Progenitor cell of endocrine pancreas (in vitro differentiated cells): ENCODE measurements around the gene IP6K1. TPM values are rescaled to one million over a fixed set of nuclear protein-coding genes. Genes with fewer than 3 reads are reported as not detected.

Experiments used
- DNase-seq: peaks from one replicate; pipeline ENCODE4 v3.0.0; 2021; ENCODE audit warnings: low spot score; ENCODE audit not compliant: unreplicated experiment
- H3K27ac Mint-ChIP-seq: 2 replicates; pipeline ENCODE4 v1.8.0; 2021; ENCODE audit warnings: mild to moderate bottlenecking, moderate library complexity, mixed read lengths
- H3K27me3 Mint-ChIP-seq: 2 replicates; pipeline ENCODE4 v1.8.0; 2021; ENCODE audit warnings: mixed read lengths
- H3K36me3 Mint-ChIP-seq: 2 replicates; pipeline ENCODE4 v1.8.0; 2022; ENCODE audit warnings: mixed read lengths; ENCODE audit not compliant: insufficient read depth
- H3K4me1 Mint-ChIP-seq: 2 replicates; pipeline ENCODE4 v1.8.0; 2021; ENCODE audit warnings: low read depth, mixed read lengths
- H3K4me3 Mint-ChIP-seq: 2 replicates; pipeline ENCODE4 v1.8.0; 2021; ENCODE audit warnings: low read depth, mild to moderate bottlenecking, moderate library complexity, mixed read lengths
- H3K9me3 Mint-ChIP-seq: 2 replicates; pipeline ENCODE4 v1.8.0; 2021; ENCODE audit warnings: low read depth, mixed read lengths
- total RNA-seq: library from RNA; stranded (reverse); gene quantifications from 2 replicates; pipeline ENCODE4 v1.2.1, GENCODE V29; 2021
- TF ChIP-seq, protein P1 (sequence below): fragments of 200-600 bp; sonication (generic); IDR thresholded peaks from one replicate; pipeline ENCODE4 v1.5.0; 2021; ENCODE audit warnings: antibody characterized with exemption, mild to moderate bottlenecking; ENCODE audit not compliant: unreplicated experiment

The IP6K1 gene
- total RNA-seq, 1 donor from 2014 or later: 46.3 TPM

DNA sequence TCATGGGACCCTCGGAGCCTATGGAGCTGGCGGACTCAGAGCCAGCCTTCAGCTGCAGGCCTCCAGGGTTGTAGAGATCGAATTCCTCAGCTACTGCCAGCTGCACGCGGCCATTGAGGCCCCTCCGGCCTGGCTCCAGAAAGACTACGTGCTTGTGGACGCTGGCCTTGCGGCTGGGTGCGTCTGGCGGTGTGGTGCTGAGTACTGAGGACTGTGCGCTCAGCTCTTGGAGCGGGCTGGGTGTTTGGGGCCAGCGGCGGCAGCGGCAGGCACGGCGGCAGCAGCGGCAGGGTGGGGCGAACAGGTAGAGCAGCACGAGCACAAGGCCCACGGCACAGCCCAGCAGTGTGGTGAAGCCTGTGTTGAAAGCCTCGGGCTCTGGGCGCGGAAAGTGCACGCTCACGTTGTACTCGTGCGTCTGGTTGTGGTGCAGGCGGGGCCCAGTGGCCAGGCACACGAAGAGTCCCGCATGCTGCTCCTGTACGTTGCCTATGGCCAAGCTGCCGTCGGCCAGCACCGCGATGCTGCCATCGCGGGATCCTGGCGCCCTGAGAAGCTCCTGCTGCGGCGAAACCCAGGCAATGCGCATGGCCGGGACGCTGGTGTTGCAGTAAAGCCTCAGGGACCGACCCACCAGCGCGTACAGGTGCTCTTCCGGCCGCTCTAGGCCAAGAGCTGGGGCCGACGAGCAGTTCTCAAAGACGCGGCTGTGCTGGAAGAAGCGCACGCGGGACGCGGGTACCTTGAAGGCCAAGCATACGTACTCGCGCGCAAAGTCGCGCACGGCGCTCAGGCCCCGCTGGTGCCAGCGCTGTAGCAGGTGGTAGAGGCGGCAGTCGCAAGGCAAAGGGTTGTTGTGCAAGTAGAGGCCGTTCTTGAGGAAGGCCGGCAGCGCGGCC is 68.1 kb downstream of the IP6K1 start:
- DNase-seq: peak; percentile 11
- TF ChIP-seq, protein P1, sequence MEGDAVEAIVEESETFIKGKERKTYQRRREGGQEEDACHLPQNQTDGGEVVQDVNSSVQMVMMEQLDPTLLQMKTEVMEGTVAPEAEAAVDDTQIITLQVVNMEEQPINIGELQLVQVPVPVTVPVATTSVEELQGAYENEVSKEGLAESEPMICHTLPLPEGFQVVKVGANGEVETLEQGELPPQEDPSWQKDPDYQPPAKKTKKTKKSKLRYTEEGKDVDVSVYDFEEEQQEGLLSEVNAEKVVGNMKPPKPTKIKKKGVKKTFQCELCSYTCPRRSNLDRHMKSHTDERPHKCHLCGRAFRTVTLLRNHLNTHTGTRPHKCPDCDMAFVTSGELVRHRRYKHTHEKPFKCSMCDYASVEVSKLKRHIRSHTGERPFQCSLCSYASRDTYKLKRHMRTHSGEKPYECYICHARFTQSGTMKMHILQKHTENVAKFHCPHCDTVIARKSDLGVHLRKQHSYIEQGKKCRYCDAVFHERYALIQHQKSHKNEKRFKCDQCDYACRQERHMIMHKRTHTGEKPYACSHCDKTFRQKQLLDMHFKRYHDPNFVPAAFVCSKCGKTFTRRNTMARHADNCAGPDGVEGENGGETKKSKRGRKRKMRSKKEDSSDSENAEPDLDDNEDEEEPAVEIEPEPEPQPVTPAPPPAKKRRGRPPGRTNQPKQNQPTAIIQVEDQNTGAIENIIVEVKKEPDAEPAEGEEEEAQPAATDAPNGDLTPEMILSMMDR: no peak
- Mint-ChIP-seq H3K36me3 (no peaks in the 10 kb centered on the region), H3K9me3 (no peaks in the 10 kb centered on the region), H3K27ac (peak overlapping the region; percentile 73), H3K4me1 (peaks cover 16% of the 10 kb centered on the region), H3K4me3 (peak overlapping the region; percentile 80), H3K27me3 (no peaks in the 10 kb centered on the region)

DNA sequence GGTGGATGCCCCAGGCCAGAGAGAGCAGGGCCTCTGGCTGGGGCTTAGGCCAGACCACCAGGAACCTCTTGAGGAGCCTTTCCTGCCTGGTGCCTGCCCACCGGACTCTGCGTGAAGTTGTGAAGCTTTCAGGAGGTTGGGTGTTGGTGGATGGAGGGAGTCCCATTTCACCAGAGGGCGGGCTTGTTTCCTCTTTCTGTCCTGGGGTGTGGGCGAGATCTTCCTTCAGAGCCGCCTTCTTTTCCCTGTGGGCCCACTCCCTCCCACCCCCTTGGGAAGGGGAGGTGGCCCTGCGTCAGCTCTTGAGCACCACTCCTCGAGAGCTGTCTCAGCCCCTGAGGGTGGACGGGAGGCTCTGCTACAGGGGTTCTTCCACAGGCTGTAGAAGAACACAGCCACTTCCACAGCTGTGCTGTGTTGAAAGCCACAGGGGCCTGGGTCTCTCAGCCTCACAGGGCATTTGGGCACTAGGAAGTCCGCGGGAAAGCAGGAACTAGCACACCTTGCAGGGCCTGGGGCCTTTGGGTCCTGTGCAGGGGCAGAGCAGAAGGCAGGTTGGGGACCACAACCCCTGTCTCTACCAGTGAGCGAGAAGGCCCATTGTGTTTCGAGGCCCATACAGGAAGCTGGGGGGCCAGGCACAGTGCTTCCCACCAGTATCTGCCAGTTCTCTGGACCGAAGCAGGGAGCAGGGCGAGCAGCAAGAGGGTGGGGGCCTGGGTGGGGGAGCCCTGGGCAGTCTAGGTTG is 69.0 kb downstream of the IP6K1 start:
- Mint-ChIP-seq H3K4me1 (peaks cover 11% of the 10 kb centered on the region), H3K4me3 (no peak overlapping the region), H3K27ac (no peak overlapping the region), H3K27me3 (no peaks in the 10 kb centered on the region), H3K36me3 (no peaks in the 10 kb centered on the region), H3K9me3 (no peaks in the 10 kb centered on the region)
- DNase-seq: no peak
- TF ChIP-seq, protein P1: no peak

DNA sequence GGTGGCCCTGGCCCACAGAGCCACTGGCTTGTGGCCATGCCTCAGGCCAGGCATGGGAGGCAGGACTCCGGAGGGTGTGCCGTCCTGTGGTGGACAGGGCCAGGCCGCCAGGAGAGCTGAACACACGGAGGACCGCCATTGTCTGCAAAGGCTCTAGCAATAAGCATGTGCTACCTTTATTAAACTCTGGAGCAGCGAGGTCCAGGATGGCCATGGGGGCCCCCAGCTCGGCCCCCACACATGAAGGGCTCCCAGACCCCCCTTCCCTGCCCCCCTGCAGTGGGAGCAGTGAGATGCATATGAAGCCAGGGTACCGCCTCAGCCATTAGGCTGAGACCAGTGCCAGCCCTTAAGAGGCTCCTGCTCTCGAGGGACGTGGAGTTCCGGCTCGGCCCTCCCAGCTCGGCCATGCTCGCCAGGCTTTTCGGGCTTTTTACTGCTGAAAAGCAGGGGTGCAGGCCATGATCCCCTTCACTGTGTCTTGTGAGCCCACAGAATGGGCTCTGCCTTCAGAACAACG is 69.6 kb downstream of the IP6K1 start:
- no peak for DNase-seq
- Mint-ChIP-seq H3K4me1 (peaks cover 11% of the 10 kb centered on the region), H3K9me3 (no peaks in the 10 kb centered on the region), H3K4me3 (no peak overlapping the region), H3K27ac (no peak overlapping the region), H3K36me3 (no peaks in the 10 kb centered on the region), H3K27me3 (no peaks in the 10 kb centered on the region)
- TF ChIP-seq, protein P1: no peak

DNA sequence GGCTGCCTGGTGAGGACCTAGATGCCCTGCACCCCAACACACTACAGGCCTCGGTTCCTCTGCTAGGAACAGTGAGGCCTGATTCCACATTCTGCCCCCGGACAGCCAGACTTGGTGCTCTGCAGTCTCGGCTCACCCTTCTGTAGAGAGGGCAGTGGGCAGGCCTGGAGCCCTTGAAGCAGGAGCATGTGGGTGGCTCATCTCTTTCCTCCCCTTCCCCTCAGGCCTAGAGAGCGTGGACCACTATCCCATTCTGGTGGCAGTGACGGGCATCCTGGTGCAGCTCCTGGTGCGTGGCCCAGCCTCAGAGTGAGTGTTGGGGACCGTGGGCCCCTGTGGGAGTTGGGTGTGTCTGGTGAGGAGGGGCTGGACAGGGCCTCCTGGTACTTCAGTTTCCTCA is 70.2 kb downstream of the IP6K1 start:
- DNase-seq: no peak
- Mint-ChIP-seq H3K4me1 (peaks cover 11% of the 10 kb centered on the region), H3K27me3 (no peaks in the 10 kb centered on the region), H3K36me3 (no peaks in the 10 kb centered on the region), H3K4me3 (no peak overlapping the region), H3K9me3 (no peaks in the 10 kb centered on the region), H3K27ac (no peak overlapping the region)
- TF ChIP-seq, protein P1: no peak

DNA sequence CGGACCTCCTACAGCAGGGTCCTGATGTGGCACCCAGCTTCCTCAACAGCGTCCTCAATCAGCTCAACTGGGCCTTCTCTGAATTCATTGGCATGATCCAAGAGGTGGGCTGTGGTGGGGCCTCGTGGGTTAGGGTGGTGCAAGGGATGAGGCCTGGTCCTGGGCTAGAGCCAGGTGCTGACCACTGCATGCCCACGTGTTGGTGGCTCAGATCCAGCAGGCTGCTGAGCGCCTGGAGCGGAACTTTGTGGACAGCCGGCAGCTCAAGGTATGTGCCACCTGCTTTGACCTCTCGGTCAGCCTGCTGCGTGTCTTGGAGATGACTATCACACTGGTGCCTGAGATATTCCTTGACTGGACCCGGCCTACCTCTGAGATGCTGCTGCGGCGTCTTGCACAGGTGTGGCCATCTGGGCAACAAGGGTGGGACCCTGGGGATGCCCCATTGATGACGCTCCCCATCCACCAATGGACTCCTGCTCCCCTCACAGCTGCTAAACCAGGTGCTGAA is 70.7 kb downstream of the IP6K1 start:
- Mint-ChIP-seq H3K4me1 (peaks cover 11% of the 10 kb centered on the region), H3K27me3 (no peaks in the 10 kb centered on the region), H3K27ac (no peak overlapping the region), H3K36me3 (no peaks in the 10 kb centered on the region), H3K4me3 (no peak overlapping the region), H3K9me3 (no peaks in the 10 kb centered on the region)
- DNase-seq: peak; percentile 8
- TF ChIP-seq, protein P1: no peak
